GM23248 (cell line): Measurements from ENCODE around the gene FAM110D. TPM values are rescaled to one million over a fixed set of nuclear protein-coding genes. Genes with fewer than 3 reads are reported as not detected.

ENCODE experiments used
- DNase-seq: peaks from one replicate; pipeline ENCODE4 v3.0.0-alpha.2; 2015
- H2AFZ ChIP-seq: fragments of 200-600 bp; sonication (generic); 2 replicates; pipeline ENCODE4 v1.6.1; 2016; ENCODE audit warnings: antibody characterized with exemption
- H3F3A ChIP-seq: fragments of 200-600 bp; sonication (generic); 2 replicates; pipeline ENCODE4 v1.6.1; 2016; ENCODE audit warnings: mild to moderate bottlenecking, antibody characterized with exemption, mixed run types; ENCODE audit not compliant: insufficient read depth
- H3K27ac ChIP-seq: fragments of 200-600 bp; sonication (generic); 2 replicates; pipeline ENCODE4 v1.5.1; 2016; ENCODE audit warnings: mild to moderate bottlenecking
- H3K27me3 ChIP-seq: fragments of 200-600 bp; sonication (generic); replicated peaks from 2 replicates; pipeline ENCODE4 v1.6.1; 2016; ENCODE audit warnings: mild to moderate bottlenecking; ENCODE audit not compliant: insufficient read depth
- H3K36me3 ChIP-seq: fragments of 200-600 bp; sonication (generic); 2 replicates; pipeline ENCODE4 v1.6.1; 2016; ENCODE audit warnings: low read depth, mild to moderate bottlenecking
- H3K4me1 ChIP-seq: fragments of 200-600 bp; sonication (generic); 2 replicates; pipeline ENCODE4 v1.6.1; 2016; ENCODE audit warnings: mild to moderate bottlenecking; ENCODE audit not compliant: insufficient read depth
- H3K4me2 ChIP-seq: fragments of 200-600 bp; sonication (generic); one replicate; pipeline ENCODE4 v1.6.1; 2016; ENCODE audit warnings: mild to moderate bottlenecking; ENCODE audit not compliant: unreplicated experiment
- H3K4me3 ChIP-seq: fragments of 200-600 bp; sonication (generic); 2 replicates; pipeline ENCODE4 v1.5.1; 2016; ENCODE audit warnings: mild to moderate bottlenecking
- H3K79me2 ChIP-seq: fragments of 200-600 bp; sonication (generic); 2 replicates; pipeline ENCODE4 v1.6.1; 2016; ENCODE audit warnings: mild to moderate bottlenecking; ENCODE audit not compliant: insufficient read depth
- H3K9ac ChIP-seq: fragments of 200-600 bp; sonication (generic); 2 replicates; pipeline ENCODE4 v1.6.1; 2016; ENCODE audit warnings: mild to moderate bottlenecking
- H3K9me2 ChIP-seq: fragments of 200-600 bp; sonication (generic); 2 replicates; pipeline ENCODE4 v1.6.1; 2016; ENCODE audit warnings: mixed run types, mild to moderate bottlenecking, moderate library complexity; ENCODE audit not compliant: insufficient read depth
- H3K9me3 ChIP-seq: fragments of 200-600 bp; sonication (generic); one replicate; pipeline ENCODE4 v1.6.1; 2017; ENCODE audit warnings: low read depth
- H4K20me1 ChIP-seq: fragments of 200-600 bp; sonication (generic); 2 replicates; pipeline ENCODE4 v1.6.0; 2016; ENCODE audit not compliant: insufficient read depth
- EZH2 ChIP-seq: fragments of 200-600 bp; sonication (generic); IDR thresholded peaks from 2 replicates; pipeline ENCODE4 v1.6.1; 2018; ENCODE audit warnings: antibody characterized with exemption, mild to moderate bottlenecking; ENCODE audit not compliant: insufficient read depth, poor library complexity, severe bottlenecking
- EZH2phosphoT487 ChIP-seq: fragments of 200-600 bp; sonication (generic); IDR thresholded peaks from 2 replicates; pipeline ENCODE4 v1.6.1; 2018; ENCODE audit warnings: antibody characterized with exemption, moderate library complexity, mild to moderate bottlenecking, low read depth; ENCODE audit not compliant: insufficient read depth
- WGBS, 2 experiments: methylation state at CpG; one replicate each; pipeline ENCODE4 v1.1.6; 2015 to 2017; ENCODE audit warnings: low lambda C conversion rate in 2 of 2, low coverage in 1 of 2; ENCODE audit errors: missing lambda C conversion rate in 2 of 2; 5-methylcytosine and 5-hydroxymethylcytosine counted together
- in situ Hi-C: fragments of 300-500 bp; cut with MboI; formaldehyde crosslinking; loops from 2 replicates; pipeline ENCODE4 v1.15.0; 2020
- polyA plus RNA-seq: library from polyadenylated mRNA; unstranded; fragments of >200 nt; fragmentation: Nextera tagmentation; extraction: Ambion mirVana; gene quantifications from 2 replicates; pipeline ENCODE4 v1.2.1, GENCODE V29; 2016
- total RNA-seq: library from RNA; depleted of rRNA; stranded (reverse); fragments of >200 nt; shearing (Covaris generic); gene quantifications from 2 replicates; pipeline ENCODE4 v1.2.3, GENCODE V29; 2014; rRNA removed

The FAM110D gene
- total and polyA plus RNA-seq, 2 experiments from 2014 or later: not detected

- H3K36me3 ChIP-seq: no peaks in the 10 kb centered on the region
- no peaks in the 10 kb centered on the region for H3K9me2 ChIP-seq
- H3K4me3 ChIP-seq: no peak overlapping the region
- H2AFZ ChIP-seq: no peak overlapping the region
- peaks cover 6% of the 10 kb centered on the region; the same call in 1 of the 2 replicates for H3K4me1 ChIP-seq
- no peaks in the 10 kb centered on the region for H3K79me2 ChIP-seq
- H3K9me3 ChIP-seq: no peaks in the 10 kb centered on the region
- no peak overlapping the region for H3K9ac ChIP-seq
- no peaks in the 10 kb centered on the region; the same call in none of the 2 replicates for H3K27me3 ChIP-seq
- H3F3A ChIP-seq: no peaks in the 10 kb centered on the region
- no peak for DNase-seq
- 64 to 67% methylated on average over 9 of the region's 9 CpGs for WGBS, 2 experiments
- no peak for TF ChIP-seq EZH2phosphoT487
- no peak for TF ChIP-seq EZH2
- no peak overlapping the region for H3K27ac ChIP-seq
- in situ Hi-C loops: no loop called here
- no peak overlapping the region for H3K4me2 ChIP-seq
- no peaks in the 10 kb centered on the region for H4K20me1 ChIP-seq
Observed at GRCh38 chr1:26203642-26204318, 44.9 kb downstream of the FAM110D start.

GRCh38 chr1:26210147-26210870 lies 51.4 kb downstream of the FAM110D start:
- no peak for DNase-seq
- no peaks in the 10 kb centered on the region for H4K20me1 ChIP-seq
- in situ Hi-C loops: no loop called here
- H3K27me3 ChIP-seq: peaks cover 10% of the 10 kb centered on the region; the same call in 1 of the 2 replicates
- no peaks in the 10 kb centered on the region for H3K9me2 ChIP-seq
- H3K4me2 ChIP-seq: no peak overlapping the region
- WGBS, 2 experiments: 22 to 27% methylated on average over 5 of the region's 5 CpGs
- no peak overlapping the region for H3K27ac ChIP-seq
- H3K4me3 ChIP-seq: no peak overlapping the region
- H3K4me1 ChIP-seq: no peaks in the 10 kb centered on the region
- H3K79me2 ChIP-seq: no peaks in the 10 kb centered on the region
- no peak for TF ChIP-seq EZH2phosphoT487
- no peak for TF ChIP-seq EZH2
- H3K36me3 ChIP-seq: no peaks in the 10 kb centered on the region
- no peak overlapping the region for H3K9ac ChIP-seq
- H3F3A ChIP-seq: no peaks in the 10 kb centered on the region
- no peak overlapping the region for H2AFZ ChIP-seq
- no peaks in the 10 kb centered on the region for H3K9me3 ChIP-seq

GRCh38 chr1:26212726-26213125 lies 53.8 kb downstream of the FAM110D start:
- H3K36me3 ChIP-seq: no peaks in the 10 kb centered on the region
- no peak overlapping the region for H3K4me2 ChIP-seq
- DNase-seq: no peak
- no peaks in the 10 kb centered on the region for H3F3A ChIP-seq
- H3K9me2 ChIP-seq: no peaks in the 10 kb centered on the region
- no peak overlapping the region for H2AFZ ChIP-seq
- H3K79me2 ChIP-seq: no peaks in the 10 kb centered on the region
- no peak overlapping the region for H3K4me3 ChIP-seq
- peaks cover 10% of the 10 kb centered on the region for H3K27me3 ChIP-seq
- in situ Hi-C loops: no loop called here
- H3K27ac ChIP-seq: no peak overlapping the region
- no peak overlapping the region for H3K9ac ChIP-seq
- H3K4me1 ChIP-seq: no peaks in the 10 kb centered on the region
- TF ChIP-seq EZH2 (no peak), EZH2phosphoT487 (no peak)
- H3K9me3 ChIP-seq: no peaks in the 10 kb centered on the region
- 66 to 69% methylated on average over 5 of the region's 5 CpGs for WGBS, 2 experiments
- no peaks in the 10 kb centered on the region for H4K20me1 ChIP-seq

GRCh38 chr1:26213335-26213905 lies 54.5 kb downstream of the FAM110D start:
- no peak overlapping the region for H3K9ac ChIP-seq
- WGBS, 2 experiments: 55 to 66% methylated on average over 6 of the region's 6 CpGs
- no peak overlapping the region for H3K4me2 ChIP-seq
- no peaks in the 10 kb centered on the region for H4K20me1 ChIP-seq
- H3F3A ChIP-seq: no peaks in the 10 kb centered on the region
- no peak overlapping the region for H3K27ac ChIP-seq
- no peaks in the 10 kb centered on the region for H3K36me3 ChIP-seq
- H3K9me2 ChIP-seq: no peaks in the 10 kb centered on the region
- H2AFZ ChIP-seq: no peak overlapping the region
- peaks cover 10% of the 10 kb centered on the region for H3K27me3 ChIP-seq
- TF ChIP-seq EZH2phosphoT487 (no peak), EZH2 (no peak)
- H3K9me3 ChIP-seq: no peaks in the 10 kb centered on the region
- H3K4me1 ChIP-seq: no peaks in the 10 kb centered on the region
- no peak for DNase-seq
- H3K79me2 ChIP-seq: no peaks in the 10 kb centered on the region
- no peak overlapping the region for H3K4me3 ChIP-seq
- in situ Hi-C loops: no loop called here

Other genes starting within 250 kb of the FAM110D start
- 10.7 and 11.9 TPM in 2 replicates for gene PAFAH2, start 161.0 kb upstream of the FAM110D start, total RNA-seq
- 9.5 and 10.0 TPM in 2 replicates for gene PAFAH2, start 161.0 kb upstream of the FAM110D start, polyA plus RNA-seq
- gene EXTL1, start 137.3 kb upstream of the FAM110D start, total RNA-seq: 3.4 and 5.5 TPM in 2 replicates
- 5.9 and 6.4 TPM in 2 replicates for gene EXTL1, start 137.3 kb upstream of the FAM110D start, polyA plus RNA-seq
- not detected in 2 replicates for gene SLC30A2, start 113.0 kb upstream of the FAM110D start, total RNA-seq
- 0.14 TPM in 1 of 2 replicates, not detected in the other for gene SLC30A2, start 113.0 kb upstream of the FAM110D start, polyA plus RNA-seq
- not detected in 2 replicates for gene TRIM63, start 91.4 kb upstream of the FAM110D start, total RNA-seq
- not detected in 2 replicates for gene TRIM63, start 91.4 kb upstream of the FAM110D start, polyA plus RNA-seq
- gene PDIK1L, start 47.3 kb upstream of the FAM110D start, total RNA-seq: 6.6 and 6.8 TPM in 2 replicates
- 2.9 and 3.5 TPM in 2 replicates for gene PDIK1L, start 47.3 kb upstream of the FAM110D start, polyA plus RNA-seq
- not detected in 2 replicates for gene C1orf232, start 9.9 kb downstream of the FAM110D start, total RNA-seq
- gene C1orf232, start 9.9 kb downstream of the FAM110D start, polyA plus RNA-seq: not detected in 2 replicates
- gene ZNF593, start 10.8 kb downstream of the FAM110D start, total RNA-seq: 8.2 and 25.0 TPM in 2 replicates
- gene ZNF593, start 10.8 kb downstream of the FAM110D start, polyA plus RNA-seq: 61.2 and 65.8 TPM in 2 replicates
- gene ZNF593OS, start 12.8 kb downstream of the FAM110D start, total RNA-seq: not detected in 2 replicates
- 0.81 and 0.85 TPM in 2 replicates for gene ZNF593OS, start 12.8 kb downstream of the FAM110D start, polyA plus RNA-seq
- 0.51 TPM in 1 of 2 replicates, not detected in the other for gene CNKSR1, start 18.4 kb downstream of the FAM110D start, total RNA-seq
- 0.10 TPM in 1 of 2 replicates, not detected in the other for gene CNKSR1, start 18.4 kb downstream of the FAM110D start, polyA plus RNA-seq
- gene CATSPER4, start 31.5 kb downstream of the FAM110D start, total RNA-seq: not detected in 2 replicates
- not detected in 2 replicates for gene CATSPER4, start 31.5 kb downstream of the FAM110D start, polyA plus RNA-seq
- gene CEP85, start 75.1 kb downstream of the FAM110D start, total RNA-seq: 6.2 TPM in 2 replicates
- 4.6 and 5.0 TPM in 2 replicates for gene CEP85, start 75.1 kb downstream of the FAM110D start, polyA plus RNA-seq
- 212 and 240 TPM in 2 replicates for gene SH3BGRL3, start 121.0 kb downstream of the FAM110D start, total RNA-seq
- gene SH3BGRL3, start 121.0 kb downstream of the FAM110D start, polyA plus RNA-seq: 2,795 and 2,825 TPM in 2 replicates
- 4.8 and 5.8 TPM in 2 replicates for gene UBXN11, start 147.6 kb downstream of the FAM110D start, total RNA-seq
- gene UBXN11, start 147.6 kb downstream of the FAM110D start, polyA plus RNA-seq: 11.1 and 12.7 TPM in 2 replicates
- not detected in 2 replicates for gene CD52, start 158.9 kb downstream of the FAM110D start, total RNA-seq
- gene CD52, start 158.9 kb downstream of the FAM110D start, polyA plus RNA-seq: not detected in 2 replicates
- not detected in 2 replicates for gene CRYBG2, start 195.1 kb downstream of the FAM110D start, total RNA-seq
- gene CRYBG2, start 195.1 kb downstream of the FAM110D start, polyA plus RNA-seq: not detected in 2 replicates
- not detected in 2 replicates for gene ZNF683, start 213.7 kb downstream of the FAM110D start, total RNA-seq
- gene ZNF683, start 213.7 kb downstream of the FAM110D start, polyA plus RNA-seq: not detected in 2 replicates